WI38 (cell line): ENCODE data around the gene CTIF.

Experiments
- H3K4me3 ChIP-seq: 2 replicates; pipeline ENCODE4 v1.5.1; 2011; ENCODE audit warnings: low read depth, mild to moderate bottlenecking, control low read depth, low read length
- CTCF ChIP-seq: IDR thresholded peaks from 2 replicates; pipeline ENCODE4 v1.5.1; 2012; ENCODE audit warnings: low read depth, mild to moderate bottlenecking, control low read depth, low read length

The CTIF gene

GRCh38 chr18:48638451-48638850 is 99.6 kb downstream of the CTIF start:
- no peak for TF ChIP-seq CTCF
- H3K4me3 ChIP-seq: no peak overlapping the region

- TF ChIP-seq CTCF: no peak
Observed at GRCh38 chr18:48638896-48639771, 100.3 kb downstream of the CTIF start.

GRCh38 chr18:48639772-48640432 is 101.1 kb downstream of the CTIF start:
- 0 out of 2 replicates have a peak, but pooled peaks have one; percentile 17 for TF ChIP-seq CTCF
- no peak overlapping the region for H3K4me3 ChIP-seq

More at GRCh38 chr18:48638896-48639771, 100.3 kb downstream of the CTIF start:
- no peak overlapping the region for H3K4me3 ChIP-seq

GRCh38 chr18:48640566-48641270 is 101.9 kb downstream of the CTIF start:
- no peak overlapping the region for H3K4me3 ChIP-seq
- TF ChIP-seq CTCF: no peak

- TF ChIP-seq CTCF: no peak
- H3K4me3 ChIP-seq: no peak overlapping the region
Observed at GRCh38 chr18:48641981-48642380, 103.2 kb downstream of the CTIF start.

- no peak for TF ChIP-seq CTCF
- no peak overlapping the region for H3K4me3 ChIP-seq
Observed at GRCh38 chr18:48642503-48642902, 103.7 kb downstream of the CTIF start.
